ENCODE results near the gene OTUD5. TPM values are rescaled to one million over a fixed set of nuclear protein-coding genes. Genes with fewer than 3 reads are reported as not detected.

OTUD5 gene
- total RNA-seq, 1 experiment from 2014 or later, result 59.5 TPM

DNA sequence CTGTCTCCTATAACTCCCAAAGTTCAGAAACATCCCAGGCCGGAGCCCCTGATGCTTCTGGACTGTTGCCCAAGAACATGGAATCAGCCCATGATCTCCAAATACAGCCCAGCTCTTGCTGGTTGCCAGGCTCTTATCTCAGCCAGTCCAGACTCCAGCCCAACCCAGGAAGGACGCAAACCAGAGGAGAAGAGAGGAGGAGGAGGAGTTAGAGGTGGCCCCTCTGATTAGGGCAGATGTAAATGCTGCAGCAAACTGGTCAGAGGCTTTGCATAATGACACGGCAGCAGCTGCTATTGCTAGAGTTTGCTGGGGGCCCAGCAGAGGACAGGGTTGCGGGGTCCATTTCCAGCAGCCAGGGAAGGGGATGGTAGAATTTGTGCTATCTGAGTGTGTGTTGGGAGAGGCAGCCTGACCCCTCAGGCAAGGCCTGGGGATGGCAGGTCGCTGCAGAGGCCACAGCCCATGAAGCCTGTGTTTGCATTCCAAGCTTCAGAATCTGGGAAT lies 4.2 kb upstream of the OTUD5 start:
- intact Hi-C loops (cut with micrococcal nuclease; ENCODE audit: unreplicated experiment), result no loop called here
- TF ChIP-seq POLR2AphosphoS5 (IDR thresholded peaks at IDR 0.05; ENCODE audit: low read depth, low read length) (no peak), SIN3A (IDR thresholded peaks at IDR 0.05; ENCODE audit: borderline replicate concordance, insufficient read depth, low read depth, low read length) (no peak), TCF7L2 (IDR thresholded peaks at IDR 0.05; ENCODE audit: low read depth, low read length) (no peak)
- TF ChIP-seq, protein P1, sequence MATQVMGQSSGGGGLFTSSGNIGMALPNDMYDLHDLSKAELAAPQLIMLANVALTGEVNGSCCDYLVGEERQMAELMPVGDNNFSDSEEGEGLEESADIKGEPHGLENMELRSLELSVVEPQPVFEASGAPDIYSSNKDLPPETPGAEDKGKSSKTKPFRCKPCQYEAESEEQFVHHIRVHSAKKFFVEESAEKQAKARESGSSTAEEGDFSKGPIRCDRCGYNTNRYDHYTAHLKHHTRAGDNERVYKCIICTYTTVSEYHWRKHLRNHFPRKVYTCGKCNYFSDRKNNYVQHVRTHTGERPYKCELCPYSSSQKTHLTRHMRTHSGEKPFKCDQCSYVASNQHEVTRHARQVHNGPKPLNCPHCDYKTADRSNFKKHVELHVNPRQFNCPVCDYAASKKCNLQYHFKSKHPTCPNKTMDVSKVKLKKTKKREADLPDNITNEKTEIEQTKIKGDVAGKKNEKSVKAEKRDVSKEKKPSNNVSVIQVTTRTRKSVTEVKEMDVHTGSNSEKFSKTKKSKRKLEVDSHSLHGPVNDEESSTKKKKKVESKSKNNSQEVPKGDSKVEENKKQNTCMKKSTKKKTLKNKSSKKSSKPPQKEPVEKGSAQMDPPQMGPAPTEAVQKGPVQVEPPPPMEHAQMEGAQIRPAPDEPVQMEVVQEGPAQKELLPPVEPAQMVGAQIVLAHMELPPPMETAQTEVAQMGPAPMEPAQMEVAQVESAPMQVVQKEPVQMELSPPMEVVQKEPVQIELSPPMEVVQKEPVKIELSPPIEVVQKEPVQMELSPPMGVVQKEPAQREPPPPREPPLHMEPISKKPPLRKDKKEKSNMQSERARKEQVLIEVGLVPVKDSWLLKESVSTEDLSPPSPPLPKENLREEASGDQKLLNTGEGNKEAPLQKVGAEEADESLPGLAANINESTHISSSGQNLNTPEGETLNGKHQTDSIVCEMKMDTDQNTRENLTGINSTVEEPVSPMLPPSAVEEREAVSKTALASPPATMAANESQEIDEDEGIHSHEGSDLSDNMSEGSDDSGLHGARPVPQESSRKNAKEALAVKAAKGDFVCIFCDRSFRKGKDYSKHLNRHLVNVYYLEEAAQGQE (IDR thresholded peaks at IDR 0.05; ENCODE audit: insufficient read depth in 1 of 2, low read depth in 2 of 2, low read length in 1 of 2), result no peak
- TF ChIP-seq, protein P2, sequence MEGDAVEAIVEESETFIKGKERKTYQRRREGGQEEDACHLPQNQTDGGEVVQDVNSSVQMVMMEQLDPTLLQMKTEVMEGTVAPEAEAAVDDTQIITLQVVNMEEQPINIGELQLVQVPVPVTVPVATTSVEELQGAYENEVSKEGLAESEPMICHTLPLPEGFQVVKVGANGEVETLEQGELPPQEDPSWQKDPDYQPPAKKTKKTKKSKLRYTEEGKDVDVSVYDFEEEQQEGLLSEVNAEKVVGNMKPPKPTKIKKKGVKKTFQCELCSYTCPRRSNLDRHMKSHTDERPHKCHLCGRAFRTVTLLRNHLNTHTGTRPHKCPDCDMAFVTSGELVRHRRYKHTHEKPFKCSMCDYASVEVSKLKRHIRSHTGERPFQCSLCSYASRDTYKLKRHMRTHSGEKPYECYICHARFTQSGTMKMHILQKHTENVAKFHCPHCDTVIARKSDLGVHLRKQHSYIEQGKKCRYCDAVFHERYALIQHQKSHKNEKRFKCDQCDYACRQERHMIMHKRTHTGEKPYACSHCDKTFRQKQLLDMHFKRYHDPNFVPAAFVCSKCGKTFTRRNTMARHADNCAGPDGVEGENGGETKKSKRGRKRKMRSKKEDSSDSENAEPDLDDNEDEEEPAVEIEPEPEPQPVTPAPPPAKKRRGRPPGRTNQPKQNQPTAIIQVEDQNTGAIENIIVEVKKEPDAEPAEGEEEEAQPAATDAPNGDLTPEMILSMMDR (IDR thresholded peaks at IDR 0.05), result no peak
- Histone ChIP-seq H3K27me3 (ENCODE audit: control insufficient read depth, insufficient read depth, low read length) (no peaks in the 10 kb centered on the region), H3K36me3 (ENCODE audit: control insufficient read depth, insufficient read depth, low read length) (no peaks in the 10 kb centered on the region), H3K27ac (ENCODE audit: low read length) (no peak overlapping the region), H3K4me1 (ENCODE audit: control insufficient read depth, insufficient read depth, low read length) (peaks cover 5% of the 10 kb centered on the region), H3K4me3 (ENCODE audit: low read depth in 2 of 2, low read length in 2 of 2) (no peak overlapping the region), H3K9me3 (ENCODE audit: control insufficient read depth, insufficient read depth, low read depth, low read length) (no peaks in the 10 kb centered on the region)
- in situ Hi-C loops (cut with HindIII; ENCODE audit: low pct_unique_long_range_greater_than_20kb, low sequenced_read_pairs), result no loop called here
- DNase-seq (ENCODE audit: low read depth, low spot score), result no peak
- POLR2A ChIA-PET, result no interaction called here
- CTCF ChIA-PET, result interaction anchor here (0.7 kb wide), 1 partner anchor 42 kb away, joined by 3 read pairs; no protein-coding TSS in a partner anchor
- ATAC-seq, result no peak
- no TSS peak for BruUV-seq (replicated peaks)

DNA sequence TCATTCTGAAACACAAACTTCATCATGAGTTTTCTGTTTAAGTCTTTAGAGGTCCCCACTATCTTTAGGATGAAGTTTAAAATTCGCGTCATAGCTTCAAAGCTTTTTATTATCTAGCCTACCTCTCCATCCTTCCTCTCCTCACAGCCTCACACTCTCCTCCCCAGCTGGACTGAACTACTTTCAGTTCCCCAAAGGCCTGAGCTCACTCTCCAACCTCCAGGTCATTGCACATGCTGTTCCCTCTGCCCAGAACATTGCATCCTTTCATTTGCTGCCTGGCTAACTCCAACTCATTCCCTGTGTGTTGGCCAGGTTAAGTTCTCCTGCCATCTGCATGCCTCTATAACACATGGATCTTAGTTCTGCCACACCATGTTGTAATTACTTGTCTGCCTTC lies 2.9 kb upstream of the OTUD5 start:
- H3K4me3 ChIP-seq (ENCODE audit: low read depth in 2 of 2, low read length in 2 of 2), result no peak overlapping the region
- no TSS peak for BruUV-seq (replicated peaks)
- no peaks in the 10 kb centered on the region for H3K9me3 ChIP-seq (ENCODE audit: control insufficient read depth, insufficient read depth, low read depth, low read length)
- DNase-seq (ENCODE audit: low read depth, low spot score) (no peak), ATAC-seq (no peak)
- POLR2A ChIA-PET, result no interaction called here
- no peaks in the 10 kb centered on the region for H3K36me3 ChIP-seq (ENCODE audit: control insufficient read depth, insufficient read depth, low read length)
- H3K4me1 ChIP-seq (ENCODE audit: control insufficient read depth, insufficient read depth, low read length), result peaks cover 13% of the 10 kb centered on the region
- no peak for TF ChIP-seq POLR2AphosphoS5 (IDR thresholded peaks at IDR 0.05; ENCODE audit: low read depth, low read length)
- TF ChIP-seq TCF7L2 (IDR thresholded peaks at IDR 0.05; ENCODE audit: low read depth, low read length), result no peak
- TF ChIP-seq, protein P2 (IDR thresholded peaks at IDR 0.05), result no peak
- TF ChIP-seq, protein P1 (IDR thresholded peaks at IDR 0.05; ENCODE audit: insufficient read depth in 1 of 2, low read depth in 2 of 2, low read length in 1 of 2), result no peak
- TF ChIP-seq SIN3A (IDR thresholded peaks at IDR 0.05; ENCODE audit: borderline replicate concordance, insufficient read depth, low read depth, low read length), result no peak
- intact Hi-C loops (cut with micrococcal nuclease; ENCODE audit: unreplicated experiment), result no loop called here
- no peaks in the 10 kb centered on the region for H3K27me3 ChIP-seq (ENCODE audit: control insufficient read depth, insufficient read depth, low read length)
- in situ Hi-C loops (cut with HindIII; ENCODE audit: low pct_unique_long_range_greater_than_20kb, low sequenced_read_pairs), result no loop called here
- CTCF ChIA-PET, result no interaction called here
- no peak overlapping the region for H3K27ac ChIP-seq (ENCODE audit: low read length)

All from Panc1 (cell line).